ENCODE data around the gene GPR78. TPM values are rescaled to one million over a fixed set of nuclear protein-coding genes. Genes with fewer than 3 reads are reported as not detected.

Gene GPR78
- total RNA-seq, 1 experiment from 2014 or later, result not detected

DNA sequence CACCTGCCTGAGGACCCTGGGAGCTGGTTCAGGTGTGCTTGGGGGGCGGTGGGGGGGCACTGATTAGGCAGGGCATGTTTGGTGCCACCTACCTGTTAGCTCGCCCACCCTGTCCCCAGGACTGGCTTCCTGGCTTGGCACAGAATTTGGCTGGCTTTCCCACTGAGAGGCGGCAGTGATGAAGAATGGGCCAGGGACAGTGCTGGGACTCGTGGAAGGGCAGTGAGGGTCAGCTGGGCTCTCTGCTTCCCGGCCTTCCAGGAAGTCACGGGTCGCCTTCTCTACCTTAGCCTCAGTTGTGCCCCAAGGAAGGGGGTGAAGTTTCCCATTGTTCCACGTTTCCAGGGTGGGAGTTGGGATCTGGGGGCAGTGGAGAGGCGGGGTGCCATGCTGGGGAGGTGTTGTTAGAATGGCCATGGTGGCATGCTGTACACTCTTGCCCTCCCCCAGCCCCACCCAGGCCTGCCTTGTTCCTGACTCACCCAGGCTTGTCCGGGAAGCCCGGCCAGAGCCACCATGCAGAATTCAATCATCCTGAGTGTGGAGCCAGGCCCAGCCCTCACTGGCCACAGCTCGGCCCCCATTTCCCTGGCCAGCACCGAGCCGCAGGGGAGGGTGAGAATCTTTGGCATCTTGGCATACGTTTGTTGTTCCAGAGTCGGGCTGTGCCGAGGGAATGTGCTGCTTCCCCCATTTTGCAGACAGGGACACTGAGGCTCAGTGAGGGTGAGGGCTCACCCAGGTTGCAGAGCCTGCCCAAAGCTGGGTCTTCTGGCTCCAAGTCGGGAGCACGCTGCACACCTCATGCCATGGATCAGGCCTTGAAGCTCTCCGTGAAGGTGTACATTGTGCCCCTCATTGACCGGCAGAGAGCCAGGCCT, 21.9 kb upstream of the GPR78 start:
- POLR2A ChIA-PET, result no interaction called here
- no peaks in the 10 kb centered on the region for H3K4me1 ChIP-seq (ENCODE audit: control insufficient read depth, insufficient read depth, low read length)

DNA sequence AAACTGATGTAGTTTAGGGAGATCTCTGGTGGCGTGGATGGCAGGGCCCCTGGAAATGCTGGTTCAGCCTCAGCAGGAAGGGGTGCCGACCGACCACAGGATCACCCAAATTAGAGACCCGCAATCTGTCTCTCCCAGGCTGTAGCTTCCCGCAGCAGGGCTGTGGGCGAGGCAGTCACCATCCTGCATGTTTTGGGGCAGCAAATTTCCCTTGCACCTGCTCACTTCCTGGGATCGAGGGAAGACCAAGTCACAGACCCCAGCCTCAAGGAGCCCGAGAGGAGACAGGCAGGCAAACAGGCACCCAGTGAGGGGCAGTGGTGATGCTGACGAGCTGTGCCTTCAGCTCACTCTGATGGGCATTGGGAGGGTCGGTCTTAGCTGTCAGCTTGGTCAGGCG, 21.2 kb upstream of the GPR78 start:
- Histone ChIP-seq H3K36me3 (ENCODE audit: control insufficient read depth, insufficient read depth, low read length) (no peaks in the 10 kb centered on the region), H3K4me1 (ENCODE audit: control insufficient read depth, insufficient read depth, low read length) (no peaks in the 10 kb centered on the region), H3K4me3 (ENCODE audit: low read depth in 2 of 2, low read length in 2 of 2) (no peak overlapping the region), H3K27ac (ENCODE audit: low read length) (no peak overlapping the region), H3K9me3 (ENCODE audit: control insufficient read depth, insufficient read depth, low read depth, low read length) (no peaks in the 10 kb centered on the region), H3K27me3 (ENCODE audit: control insufficient read depth, insufficient read depth, low read length) (no peaks in the 10 kb centered on the region)
- DNase-seq (ENCODE audit: low read depth, low spot score), result no peak
- POLR2A ChIA-PET, result no interaction called here
- ATAC-seq, result no peak
- CTCF ChIA-PET, result no interaction called here
- in situ Hi-C loops (cut with HindIII; ENCODE audit: low pct_unique_long_range_greater_than_20kb, low sequenced_read_pairs) (no loop called here), intact Hi-C loops (cut with micrococcal nuclease; ENCODE audit: unreplicated experiment) (no loop called here)
- TF ChIP-seq POLR2AphosphoS5 (IDR thresholded peaks at IDR 0.05; ENCODE audit: low read depth, low read length) (no peak), SIN3A (IDR thresholded peaks at IDR 0.05; ENCODE audit: borderline replicate concordance, insufficient read depth, low read depth, low read length) (no peak)
- TF ChIP-seq, protein P1, sequence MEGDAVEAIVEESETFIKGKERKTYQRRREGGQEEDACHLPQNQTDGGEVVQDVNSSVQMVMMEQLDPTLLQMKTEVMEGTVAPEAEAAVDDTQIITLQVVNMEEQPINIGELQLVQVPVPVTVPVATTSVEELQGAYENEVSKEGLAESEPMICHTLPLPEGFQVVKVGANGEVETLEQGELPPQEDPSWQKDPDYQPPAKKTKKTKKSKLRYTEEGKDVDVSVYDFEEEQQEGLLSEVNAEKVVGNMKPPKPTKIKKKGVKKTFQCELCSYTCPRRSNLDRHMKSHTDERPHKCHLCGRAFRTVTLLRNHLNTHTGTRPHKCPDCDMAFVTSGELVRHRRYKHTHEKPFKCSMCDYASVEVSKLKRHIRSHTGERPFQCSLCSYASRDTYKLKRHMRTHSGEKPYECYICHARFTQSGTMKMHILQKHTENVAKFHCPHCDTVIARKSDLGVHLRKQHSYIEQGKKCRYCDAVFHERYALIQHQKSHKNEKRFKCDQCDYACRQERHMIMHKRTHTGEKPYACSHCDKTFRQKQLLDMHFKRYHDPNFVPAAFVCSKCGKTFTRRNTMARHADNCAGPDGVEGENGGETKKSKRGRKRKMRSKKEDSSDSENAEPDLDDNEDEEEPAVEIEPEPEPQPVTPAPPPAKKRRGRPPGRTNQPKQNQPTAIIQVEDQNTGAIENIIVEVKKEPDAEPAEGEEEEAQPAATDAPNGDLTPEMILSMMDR (IDR thresholded peaks at IDR 0.05), result no peak
- no TSS peak for BruUV-seq (replicated peaks)

More for the DNA sequence above, 21.9 kb upstream of the GPR78 start:
- H3K9me3 ChIP-seq (ENCODE audit: control insufficient read depth, insufficient read depth, low read depth, low read length), result no peaks in the 10 kb centered on the region
- H3K36me3 ChIP-seq (ENCODE audit: control insufficient read depth, insufficient read depth, low read length), result no peaks in the 10 kb centered on the region
- no peaks in the 10 kb centered on the region for H3K27me3 ChIP-seq (ENCODE audit: control insufficient read depth, insufficient read depth, low read length)
- BruUV-seq (replicated peaks), result no TSS peak
- no peak overlapping the region for H3K4me3 ChIP-seq (ENCODE audit: low read depth in 2 of 2, low read length in 2 of 2)
- ATAC-seq (no peak), DNase-seq (ENCODE audit: low read depth, low spot score) (no peak)
- intact Hi-C loops (cut with micrococcal nuclease; ENCODE audit: unreplicated experiment), result no loop called here
- TF ChIP-seq SIN3A (IDR thresholded peaks at IDR 0.05; ENCODE audit: borderline replicate concordance, insufficient read depth, low read depth, low read length) (no peak), TCF7L2 (IDR thresholded peaks at IDR 0.05; ENCODE audit: low read depth, low read length) (no peak), POLR2AphosphoS5 (IDR thresholded peaks at IDR 0.05; ENCODE audit: low read depth, low read length) (no peak)
- TF ChIP-seq, protein P1 (IDR thresholded peaks at IDR 0.05), result no peak
- TF ChIP-seq, protein P2, sequence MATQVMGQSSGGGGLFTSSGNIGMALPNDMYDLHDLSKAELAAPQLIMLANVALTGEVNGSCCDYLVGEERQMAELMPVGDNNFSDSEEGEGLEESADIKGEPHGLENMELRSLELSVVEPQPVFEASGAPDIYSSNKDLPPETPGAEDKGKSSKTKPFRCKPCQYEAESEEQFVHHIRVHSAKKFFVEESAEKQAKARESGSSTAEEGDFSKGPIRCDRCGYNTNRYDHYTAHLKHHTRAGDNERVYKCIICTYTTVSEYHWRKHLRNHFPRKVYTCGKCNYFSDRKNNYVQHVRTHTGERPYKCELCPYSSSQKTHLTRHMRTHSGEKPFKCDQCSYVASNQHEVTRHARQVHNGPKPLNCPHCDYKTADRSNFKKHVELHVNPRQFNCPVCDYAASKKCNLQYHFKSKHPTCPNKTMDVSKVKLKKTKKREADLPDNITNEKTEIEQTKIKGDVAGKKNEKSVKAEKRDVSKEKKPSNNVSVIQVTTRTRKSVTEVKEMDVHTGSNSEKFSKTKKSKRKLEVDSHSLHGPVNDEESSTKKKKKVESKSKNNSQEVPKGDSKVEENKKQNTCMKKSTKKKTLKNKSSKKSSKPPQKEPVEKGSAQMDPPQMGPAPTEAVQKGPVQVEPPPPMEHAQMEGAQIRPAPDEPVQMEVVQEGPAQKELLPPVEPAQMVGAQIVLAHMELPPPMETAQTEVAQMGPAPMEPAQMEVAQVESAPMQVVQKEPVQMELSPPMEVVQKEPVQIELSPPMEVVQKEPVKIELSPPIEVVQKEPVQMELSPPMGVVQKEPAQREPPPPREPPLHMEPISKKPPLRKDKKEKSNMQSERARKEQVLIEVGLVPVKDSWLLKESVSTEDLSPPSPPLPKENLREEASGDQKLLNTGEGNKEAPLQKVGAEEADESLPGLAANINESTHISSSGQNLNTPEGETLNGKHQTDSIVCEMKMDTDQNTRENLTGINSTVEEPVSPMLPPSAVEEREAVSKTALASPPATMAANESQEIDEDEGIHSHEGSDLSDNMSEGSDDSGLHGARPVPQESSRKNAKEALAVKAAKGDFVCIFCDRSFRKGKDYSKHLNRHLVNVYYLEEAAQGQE (IDR thresholded peaks at IDR 0.05; ENCODE audit: insufficient read depth in 1 of 2, low read depth in 2 of 2, low read length in 1 of 2), result no peak
- CTCF ChIA-PET, result no interaction called here
- in situ Hi-C loops (cut with HindIII; ENCODE audit: low pct_unique_long_range_greater_than_20kb, low sequenced_read_pairs), result no loop called here
- H3K27ac ChIP-seq (ENCODE audit: low read length), result no peak overlapping the region
